Effector memory CD4-positive, alpha-beta T cell (primary cell): Measurements from ENCODE around the gene RCL1.
"Not testable (repeated sequence)": the region's sequence is repeated elsewhere in the genome, so short reads cannot be mapped to it uniquely, and the experiment has no call there.

ENCODE experiments used
- DNase-seq, 3 donors: peaks; one replicate each; pipeline ENCODE4 v3.0.0-alpha.2; 2020
- H3K27ac ChIP-seq: 2 replicates; pipeline ENCODE4 v1.7.0; 2013; ENCODE audit warnings: mild to moderate bottlenecking, low read length, moderate library complexity; ENCODE audit not compliant: insufficient read depth, poor library complexity, severe bottlenecking
- H3K27me3 ChIP-seq: replicated peaks from 2 replicates; pipeline ENCODE4 v1.7.0; 2013; ENCODE audit warnings: mild to moderate bottlenecking, low read length; ENCODE audit not compliant: insufficient read depth, control insufficient read depth, poor library complexity, severe bottlenecking
- H3K36me3 ChIP-seq: 2 replicates; pipeline ENCODE4 v1.7.0; 2013; ENCODE audit warnings: mild to moderate bottlenecking, low read length, moderate library complexity; ENCODE audit not compliant: control insufficient read depth, insufficient read depth
- H3K4me1 ChIP-seq: 2 replicates; pipeline ENCODE4 v1.7.0; 2013; ENCODE audit warnings: low read length, mild to moderate bottlenecking; ENCODE audit not compliant: control insufficient read depth, insufficient read depth, poor library complexity, severe bottlenecking
- H3K4me3 ChIP-seq: 2 replicates; pipeline ENCODE4 v1.7.0; 2013; ENCODE audit warnings: low read length, low read depth, mild to moderate bottlenecking; ENCODE audit not compliant: insufficient read depth, poor library complexity, severe bottlenecking
- H3K9me3 ChIP-seq: 2 replicates; pipeline ENCODE4 v1.7.0; 2013; ENCODE audit warnings: mild to moderate bottlenecking, low read length, moderate library complexity; ENCODE audit not compliant: control insufficient read depth

RCL1 gene

GRCh38 chr9:4783191-4783590 is 9.6 kb upstream of the RCL1 start:
- H3K36me3 ChIP-seq, DNase-seq, H3K27ac ChIP-seq, H3K4me1 ChIP-seq, H3K4me3 ChIP-seq, H3K27me3 ChIP-seq, H3K9me3 ChIP-seq: not testable (repeated sequence)

DNA sequence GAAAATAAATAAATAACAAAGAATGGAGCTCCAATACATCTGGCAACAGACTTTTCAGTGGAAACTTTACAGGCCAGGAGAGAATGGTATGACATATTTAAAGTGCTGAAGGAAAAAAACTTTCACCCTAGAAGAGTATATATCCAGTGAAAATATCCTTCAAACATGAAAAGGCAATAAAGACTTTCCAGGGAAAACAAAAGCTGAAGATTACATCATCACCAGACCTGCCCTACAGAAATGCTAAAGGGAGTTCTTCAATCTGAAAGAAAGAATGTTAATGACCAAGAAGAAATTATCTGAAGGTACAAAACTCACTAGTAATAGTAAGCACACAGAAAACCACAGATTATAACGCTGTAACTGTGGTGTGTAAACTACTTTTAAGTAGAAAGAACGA is 8.3 kb upstream of the RCL1 start:
- Histone ChIP-seq H3K27me3 (no peaks in the 10 kb centered on the region), H3K4me1 (no peaks in the 10 kb centered on the region), H3K27ac (no peak overlapping the region), H3K36me3 (no peaks in the 10 kb centered on the region), H3K4me3 (no peak overlapping the region), H3K9me3 (no peaks in the 10 kb centered on the region)
- DNase-seq = no peak

DNA sequence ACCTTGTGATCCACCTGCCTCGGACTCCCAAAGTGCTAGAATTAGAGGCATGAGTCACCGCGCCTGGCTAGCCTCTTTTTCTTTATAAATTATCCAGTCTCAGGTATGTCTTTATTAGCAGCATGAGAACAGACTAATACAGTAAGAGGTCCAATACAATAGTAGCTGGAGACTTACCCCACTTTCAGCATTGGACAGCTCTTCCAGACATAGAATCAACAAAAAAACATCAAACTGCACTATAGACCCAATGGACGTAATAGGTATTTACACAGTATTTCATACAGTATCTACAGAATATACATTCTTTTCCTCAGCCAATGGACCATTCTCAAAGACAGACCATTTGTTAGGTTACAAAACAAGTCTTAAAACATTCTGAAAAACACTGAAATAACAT is 6.1 kb upstream of the RCL1 start:
- DNase-seq = no peak
- Histone ChIP-seq H3K27ac (no peak overlapping the region), H3K36me3 (no peaks in the 10 kb centered on the region), H3K9me3 (no peaks in the 10 kb centered on the region), H3K27me3 (no peaks in the 10 kb centered on the region), H3K4me3 (no peak overlapping the region), H3K4me1 (peaks cover under 1% of the 10 kb centered on the region)

- Histone ChIP-seq H3K27ac (no peak overlapping the region), H3K4me3 (no peak overlapping the region), H3K4me1 (peaks cover 5% of the 10 kb centered on the region), H3K27me3 (no peaks in the 10 kb centered on the region), H3K9me3 (no peaks in the 10 kb centered on the region), H3K36me3 (no peaks in the 10 kb centered on the region)
- no peak for DNase-seq
Measured at GRCh38 chr9:4787876-4788275, 4.9 kb upstream of the RCL1 start.

- H3K36me3 ChIP-seq = no peaks in the 10 kb centered on the region
- DNase-seq = no peak
- H3K4me1 ChIP-seq = peaks cover 8% of the 10 kb centered on the region
- H3K27me3 ChIP-seq = no peaks in the 10 kb centered on the region
- no peak overlapping the region for H3K4me3 ChIP-seq
- no peak overlapping the region for H3K27ac ChIP-seq
- no peaks in the 10 kb centered on the region for H3K9me3 ChIP-seq
Measured at GRCh38 chr9:4788703-4789102, 4.0 kb upstream of the RCL1 start.

GRCh38 chr9:4792054-4792571 is 631 bp upstream of the RCL1 start:
- H3K9me3 ChIP-seq = no peaks in the 10 kb centered on the region
- H3K4me3 ChIP-seq = peak overlapping the region; percentile 79
- DNase-seq = no peak
- H3K27me3 ChIP-seq = no peaks in the 10 kb centered on the region
- no peaks in the 10 kb centered on the region for H3K36me3 ChIP-seq
- H3K27ac ChIP-seq = peak overlapping the region; percentile 53
- H3K4me1 ChIP-seq = peaks cover 8% of the 10 kb centered on the region

GRCh38 chr9:4793459-4794395 is 983 bp downstream of the RCL1 start:
- H3K27me3 ChIP-seq = no peaks in the 10 kb centered on the region
- H3K4me1 ChIP-seq = peaks cover 8% of the 10 kb centered on the region
- H3K27ac ChIP-seq = peak overlapping the region; percentile 72
- no peak for DNase-seq
- no peaks in the 10 kb centered on the region for H3K36me3 ChIP-seq
- H3K4me3 ChIP-seq = peak overlapping the region; percentile 84
- no peaks in the 10 kb centered on the region for H3K9me3 ChIP-seq

- Histone ChIP-seq H3K4me1 (peaks cover 8% of the 10 kb centered on the region), H3K36me3 (no peaks in the 10 kb centered on the region), H3K4me3 (no peak overlapping the region), H3K27me3 (no peaks in the 10 kb centered on the region), H3K9me3 (no peaks in the 10 kb centered on the region), H3K27ac (no peak overlapping the region)
- no peak for DNase-seq
Measured at GRCh38 chr9:4794691-4795090, 1.9 kb downstream of the RCL1 start.

GRCh38 chr9:4795108-4795507 is 2.4 kb downstream of the RCL1 start:
- not testable (repeated sequence) for H3K27ac ChIP-seq, H3K27me3 ChIP-seq, H3K36me3 ChIP-seq, DNase-seq, H3K4me3 ChIP-seq, H3K4me1 ChIP-seq, H3K9me3 ChIP-seq

GRCh38 chr9:4796530-4796929 is 3.8 kb downstream of the RCL1 start:
- Histone ChIP-seq H3K4me1 (peaks cover 8% of the 10 kb centered on the region), H3K36me3 (no peaks in the 10 kb centered on the region), H3K9me3 (no peaks in the 10 kb centered on the region), H3K27me3 (no peaks in the 10 kb centered on the region), H3K27ac (no peak overlapping the region), H3K4me3 (no peak overlapping the region)
- DNase-seq = no peak
